Prostate gland (tissue), 2 donors: ENCODE measurements around the gene RGS17. TPM values are rescaled to one million over a fixed set of nuclear protein-coding genes. Genes with fewer than 3 reads are reported as not detected.

Source experiments
- DNase-seq: peaks from one replicate; pipeline ENCODE4 v3.0.0-alpha.2; 2019; ENCODE audit warnings: low spot score
- H3K27ac ChIP-seq, 2 donors: fragments of 200-600 bp; sonication (generic); 2 replicates each; pipeline ENCODE4 v1.5.1; 2017 to 2019
- H3K27me3 ChIP-seq: fragments of 200-600 bp; sonication (generic); replicated peaks from 2 replicates; pipeline ENCODE4 v1.5.1; 2019; ENCODE audit not compliant: insufficient read depth
- H3K36me3 ChIP-seq, 2 donors: fragments of 200-600 bp; sonication (generic); 1 replicate in 1 of 2; 2 replicates in 1 of 2; pipeline versions ENCODE4 v1.5.1 to v1.8.1; 2017 to 2019
- H3K4me1 ChIP-seq: fragments of 200-600 bp; sonication (generic); replicated peaks from 2 replicates; pipeline ENCODE4 v1.5.1; 2019
- H3K4me3 ChIP-seq, 2 donors: fragments of 200-600 bp; sonication (generic); 2 replicates each; pipeline ENCODE4 v1.5.1; 2017 to 2019
- H3K9me3 ChIP-seq: fragments of 200-600 bp; sonication (generic); 2 replicates; pipeline ENCODE4 v1.5.1; 2017
- POLR2A ChIP-seq: fragments of 450-650 bp; IDR thresholded peaks from one replicate; pipeline ENCODE4 v1.6.1; 2016; ENCODE audit warnings: antibody characterized with exemption, mild to moderate bottlenecking
- POLR2AphosphoS5 ChIP-seq: sonication (generic); formaldehyde crosslinking; IDR thresholded peaks from one replicate; pipeline ENCODE4 v1.6.1; 2017; ENCODE audit warnings: antibody characterized with exemption
- WGBS: methylation state at CpG from one replicate; pipeline ENCODE4 v1.1.5; 2018; 5-methylcytosine and 5-hydroxymethylcytosine counted together
- intact Hi-C: fragments of 100-400 bp; cut with DNase I; formaldehyde crosslinking; loops from one replicate; pipeline ENCODE4 v1.14.2; 2022
- total RNA-seq, 2 donors: library from RNA; depleted of rRNA; stranded (reverse); fragments of >200 nt; gene quantifications; one replicate each; pipeline ENCODE4 v1.1.0, GENCODE V29; 2016
- TF ChIP-seq, protein P1 (sequence below), 4 experiments: fragments of 200-600 bp in 2 of 4; fragments of 450-650 bp in 2 of 4; sonication (generic) in 2 of 4; IDR thresholded peaks; 1 replicate in 3 of 4; 2 replicates in 1 of 4; pipeline ENCODE4 v1.5.1; 2016 to 2019; ENCODE audit warnings: antibody characterized with exemption in 4 of 4, mild to moderate bottlenecking in 2 of 4, moderate library complexity in 2 of 4

RGS17 gene
- total RNA-seq, 2 donors from 2014 or later, result 1.6 to 3.3 TPM

DNA sequence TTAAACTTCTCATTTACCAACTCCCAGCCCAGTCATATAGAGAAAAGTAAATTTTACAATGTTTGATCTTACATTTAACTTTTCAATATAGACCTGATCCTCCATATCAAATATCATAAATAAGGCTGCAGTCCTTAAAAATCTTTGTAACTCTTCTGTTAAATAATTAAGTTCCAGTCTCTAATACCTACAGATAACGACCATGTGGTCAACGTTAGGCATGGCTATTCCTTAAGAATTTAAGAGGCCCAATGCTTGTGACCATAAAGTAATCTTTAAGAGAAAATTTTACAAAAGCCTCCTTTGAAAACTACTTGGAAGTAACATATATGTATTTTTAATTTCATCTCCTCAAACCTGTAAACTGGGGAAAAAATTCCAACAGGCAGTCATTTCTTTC is 149.9 kb downstream of the RGS17 start:
- peaks cover 6% of the 10 kb centered on the region for H3K4me1 ChIP-seq
- WGBS, result 48% methylated on average over 2 of the region's 2 CpGs
- H3K4me3 ChIP-seq, result no peak overlapping the region
- intact Hi-C loops, result no loop called here
- H3K36me3 ChIP-seq, result no peaks in the 10 kb centered on the region
- no peaks in the 10 kb centered on the region for H3K9me3 ChIP-seq
- H3K27me3 ChIP-seq, result no peaks in the 10 kb centered on the region
- DNase-seq, result no peak
- no peak overlapping the region for H3K27ac ChIP-seq
- TF ChIP-seq POLR2A (no peak), POLR2AphosphoS5 (no peak)
- TF ChIP-seq, protein P1, sequence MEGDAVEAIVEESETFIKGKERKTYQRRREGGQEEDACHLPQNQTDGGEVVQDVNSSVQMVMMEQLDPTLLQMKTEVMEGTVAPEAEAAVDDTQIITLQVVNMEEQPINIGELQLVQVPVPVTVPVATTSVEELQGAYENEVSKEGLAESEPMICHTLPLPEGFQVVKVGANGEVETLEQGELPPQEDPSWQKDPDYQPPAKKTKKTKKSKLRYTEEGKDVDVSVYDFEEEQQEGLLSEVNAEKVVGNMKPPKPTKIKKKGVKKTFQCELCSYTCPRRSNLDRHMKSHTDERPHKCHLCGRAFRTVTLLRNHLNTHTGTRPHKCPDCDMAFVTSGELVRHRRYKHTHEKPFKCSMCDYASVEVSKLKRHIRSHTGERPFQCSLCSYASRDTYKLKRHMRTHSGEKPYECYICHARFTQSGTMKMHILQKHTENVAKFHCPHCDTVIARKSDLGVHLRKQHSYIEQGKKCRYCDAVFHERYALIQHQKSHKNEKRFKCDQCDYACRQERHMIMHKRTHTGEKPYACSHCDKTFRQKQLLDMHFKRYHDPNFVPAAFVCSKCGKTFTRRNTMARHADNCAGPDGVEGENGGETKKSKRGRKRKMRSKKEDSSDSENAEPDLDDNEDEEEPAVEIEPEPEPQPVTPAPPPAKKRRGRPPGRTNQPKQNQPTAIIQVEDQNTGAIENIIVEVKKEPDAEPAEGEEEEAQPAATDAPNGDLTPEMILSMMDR (IDR thresholded peaks at IDR 0.05), result no peak

DNA sequence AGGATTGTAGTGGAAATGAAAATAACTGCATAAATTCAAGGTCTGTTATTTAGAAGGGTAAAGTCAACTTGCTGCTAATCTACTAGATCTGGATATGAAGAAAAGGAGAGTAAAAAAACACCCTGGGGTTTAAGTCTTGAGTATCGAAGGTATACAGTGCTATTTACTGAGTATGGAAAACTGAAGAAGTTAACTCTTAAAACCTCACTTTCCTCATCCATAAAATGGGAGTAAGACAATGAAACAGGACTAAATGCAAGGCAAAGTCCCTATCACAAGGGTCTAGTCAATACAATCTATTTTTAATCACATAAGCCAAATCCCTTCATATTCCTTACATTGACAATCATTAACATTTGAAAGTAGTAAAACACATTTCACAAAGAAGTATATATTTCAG is 150.4 kb downstream of the RGS17 start:
- TF ChIP-seq, protein P1 (IDR thresholded peaks at IDR 0.05), result no peak
- TF ChIP-seq POLR2A (no peak), POLR2AphosphoS5 (no peak)
- H3K4me3 ChIP-seq, result no peak overlapping the region
- H3K36me3 ChIP-seq, result no peaks in the 10 kb centered on the region
- intact Hi-C loops, result no loop called here
- no peaks in the 10 kb centered on the region for H3K9me3 ChIP-seq
- peaks cover 6% of the 10 kb centered on the region for H3K4me1 ChIP-seq
- H3K27me3 ChIP-seq, result no peaks in the 10 kb centered on the region
- no peak overlapping the region for H3K27ac ChIP-seq
- no peak for DNase-seq
- 57% methylated on average over 1 of the region's 1 CpG for WGBS

DNA sequence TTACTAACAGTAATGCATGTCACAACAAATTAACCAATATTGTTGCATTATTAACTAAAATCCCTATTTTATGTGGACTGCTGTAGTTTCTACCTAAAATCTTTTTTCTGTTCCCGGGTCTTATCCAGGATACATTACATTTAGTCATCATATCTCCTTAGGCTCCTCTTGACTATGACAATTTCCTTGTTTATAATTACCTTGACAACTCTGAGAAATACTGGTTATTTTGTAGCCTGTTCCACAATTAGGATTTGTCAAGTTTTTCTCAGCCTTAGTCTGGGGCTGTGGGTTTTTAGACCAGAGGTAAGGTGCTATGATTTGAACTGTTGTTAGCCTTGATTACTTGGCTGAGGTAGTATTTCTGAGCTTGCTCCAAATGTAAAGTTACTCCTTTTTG is 152.0 kb downstream of the RGS17 start:
- H3K9me3 ChIP-seq, result no peaks in the 10 kb centered on the region
- no peaks in the 10 kb centered on the region for H3K36me3 ChIP-seq
- no peak overlapping the region for H3K27ac ChIP-seq
- no peaks in the 10 kb centered on the region for H3K27me3 ChIP-seq
- no peak overlapping the region for H3K4me3 ChIP-seq
- 93% methylated on average over 1 of the region's 1 CpG for WGBS
- DNase-seq, result no peak
- H3K4me1 ChIP-seq, result peaks cover 6% of the 10 kb centered on the region
- TF ChIP-seq POLR2AphosphoS5 (no peak), POLR2A (no peak)
- TF ChIP-seq, protein P1 (IDR thresholded peaks at IDR 0.05), result no peak
- intact Hi-C loops, result no loop called here

DNA sequence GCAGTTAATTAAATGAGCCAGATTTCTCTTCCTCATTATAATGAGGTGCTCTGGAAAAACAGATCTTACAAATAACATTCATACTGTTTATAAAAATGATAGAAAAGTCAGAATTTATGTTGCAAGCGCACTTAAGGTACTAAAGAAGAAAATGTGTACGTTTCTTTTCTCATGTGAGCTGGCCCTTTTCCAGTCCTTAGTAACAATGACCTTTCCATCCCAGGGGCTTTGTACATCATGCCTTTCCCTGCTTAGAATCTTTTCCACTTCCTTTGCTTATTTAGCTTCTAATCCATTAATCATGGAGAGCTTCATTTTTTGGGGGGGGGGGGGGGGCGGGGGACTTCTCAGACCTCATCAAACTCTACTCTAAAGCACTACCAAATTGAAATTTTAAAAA is 153.0 kb downstream of the RGS17 start:
- TF ChIP-seq POLR2A, result no peak
- TF ChIP-seq, protein P1 (IDR thresholded peaks at IDR 0.05), result no peak
- no peak for TF ChIP-seq POLR2AphosphoS5
- no peaks in the 10 kb centered on the region for H3K27me3 ChIP-seq
- no peak overlapping the region for H3K4me3 ChIP-seq
- H3K36me3 ChIP-seq, result no peaks in the 10 kb centered on the region
- H3K27ac ChIP-seq, result no peak overlapping the region
- WGBS, result 71% methylated on average over 3 of the region's 3 CpGs
- no peaks in the 10 kb centered on the region for H3K9me3 ChIP-seq
- DNase-seq, result no peak
- peaks cover 6% of the 10 kb centered on the region for H3K4me1 ChIP-seq
- intact Hi-C loops, result no loop called here

DNA sequence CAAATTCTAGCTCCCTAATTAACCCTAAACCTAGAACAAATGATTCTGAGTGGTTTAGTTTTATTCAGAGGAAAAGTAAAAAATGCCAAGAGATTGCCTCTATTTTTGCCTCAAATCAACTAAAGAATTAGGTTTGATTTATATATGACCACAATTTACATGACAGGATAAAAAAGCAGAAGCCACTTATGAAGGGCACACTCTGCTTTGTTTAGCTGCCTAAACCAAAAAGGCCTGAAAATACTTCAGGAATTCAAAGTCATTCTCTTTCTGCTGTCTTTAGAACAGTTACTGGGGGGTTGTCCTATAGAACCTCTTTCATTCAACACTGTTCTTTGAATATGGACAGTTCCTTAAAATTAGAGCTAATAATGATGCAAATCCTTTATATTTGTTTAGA is 153.5 kb downstream of the RGS17 start:
- TF ChIP-seq POLR2A (no peak), POLR2AphosphoS5 (no peak)
- TF ChIP-seq, protein P1 (IDR thresholded peaks at IDR 0.05), result no peak
- intact Hi-C loops, result no loop called here
- Histone ChIP-seq H3K27me3 (no peaks in the 10 kb centered on the region), H3K9me3 (no peaks in the 10 kb centered on the region), H3K27ac (no peak overlapping the region), H3K4me3 (no peak overlapping the region), H3K36me3 (no peaks in the 10 kb centered on the region), H3K4me1 (peaks cover 6% of the 10 kb centered on the region)
- no peak for DNase-seq
